Kasumi-1 (cell line): ENCODE results near the gene ADAMTS20.
"Not testable (repeated sequence)": the region's sequence is repeated elsewhere in the genome, so short reads cannot be mapped to it uniquely, and the experiment has no call there.

ENCODE experiments used
- DNase-seq, 2 experiments: peaks; one replicate each; lab custom pipeline; 2025; lab: John Stamatoyannopoulos, UW

The ADAMTS20 gene

DNA sequence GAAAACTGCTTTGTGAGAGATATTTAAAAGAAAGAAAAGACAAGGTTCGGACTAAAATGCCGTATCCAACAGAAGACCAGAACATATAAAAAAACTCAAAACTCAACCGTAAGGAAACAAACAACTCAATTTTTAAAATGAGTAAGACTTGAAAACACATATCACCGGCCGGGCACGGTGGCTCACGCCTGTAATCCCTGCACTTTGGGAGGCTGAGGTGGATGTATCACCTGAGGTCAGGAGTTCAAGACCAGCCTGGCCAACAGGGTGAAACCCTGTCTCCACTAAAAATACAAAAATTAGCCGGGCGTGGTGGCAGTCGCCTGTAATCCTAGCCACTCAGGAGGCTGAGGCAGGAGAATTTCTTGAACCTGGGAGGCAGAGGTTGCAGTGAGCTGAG lies 192.0 kb downstream of the ADAMTS20 start:
- not testable (repeated sequence) for DNase-seq

DNA sequence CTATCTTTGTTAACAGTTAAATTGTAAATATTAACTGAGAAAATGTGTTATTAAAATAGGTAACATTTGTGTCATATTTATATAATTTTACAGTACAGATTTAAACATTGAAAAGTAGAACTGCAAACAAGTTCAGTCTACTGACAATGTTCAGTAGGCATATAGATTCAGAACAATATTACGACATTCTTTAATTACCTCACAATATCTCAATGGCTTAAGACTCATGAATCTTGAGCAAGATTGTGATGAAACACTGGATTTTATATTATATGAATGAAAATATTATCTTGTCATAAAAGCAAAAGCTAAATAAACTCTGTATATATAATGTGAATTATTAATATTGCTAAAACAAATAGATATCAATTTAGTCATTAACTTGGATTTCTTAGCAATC lies 194.9 kb downstream of the ADAMTS20 start:
- no peak for DNase-seq

DNA sequence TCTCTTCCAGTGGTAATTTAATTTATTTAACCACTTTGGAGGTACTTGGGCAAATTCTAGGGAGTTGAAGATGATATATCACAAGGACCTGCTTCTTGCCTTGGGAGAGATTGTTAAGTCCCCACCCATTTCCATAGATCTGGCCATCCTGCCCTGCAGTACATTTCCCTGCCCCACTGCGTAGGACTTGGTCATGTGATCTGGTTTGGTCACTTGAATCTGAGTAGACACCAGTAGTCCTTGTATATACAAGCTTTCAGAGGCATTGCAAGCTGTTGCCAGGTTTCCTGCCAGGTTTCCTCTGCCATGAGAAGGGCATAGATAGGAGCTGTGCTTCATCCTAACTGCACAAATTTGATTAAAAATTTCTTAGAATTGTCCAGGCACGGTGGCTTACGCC lies 200.0 kb downstream of the ADAMTS20 start:
- DNase-seq = no peak

DNA sequence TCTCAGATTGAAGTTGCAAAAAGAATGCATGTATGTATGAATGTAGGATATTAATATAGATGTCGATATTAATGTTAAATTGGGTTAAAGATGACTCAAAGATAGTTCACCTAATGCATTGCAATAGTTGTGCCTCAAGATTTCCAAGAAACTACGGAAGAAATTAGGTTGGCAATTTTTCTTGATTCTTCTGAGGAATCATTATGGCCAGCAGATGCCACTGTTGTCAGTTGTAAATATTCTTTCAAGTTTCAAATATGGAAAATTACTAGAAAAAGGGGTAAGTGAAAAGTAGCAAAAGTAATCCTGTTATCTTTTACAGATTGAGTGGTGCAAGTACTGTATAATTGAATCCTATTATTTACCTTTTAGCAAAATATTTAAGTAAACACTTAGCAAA lies 202.1 kb downstream of the ADAMTS20 start:
- peak; percentile 31 to 56 for DNase-seq

DNA sequence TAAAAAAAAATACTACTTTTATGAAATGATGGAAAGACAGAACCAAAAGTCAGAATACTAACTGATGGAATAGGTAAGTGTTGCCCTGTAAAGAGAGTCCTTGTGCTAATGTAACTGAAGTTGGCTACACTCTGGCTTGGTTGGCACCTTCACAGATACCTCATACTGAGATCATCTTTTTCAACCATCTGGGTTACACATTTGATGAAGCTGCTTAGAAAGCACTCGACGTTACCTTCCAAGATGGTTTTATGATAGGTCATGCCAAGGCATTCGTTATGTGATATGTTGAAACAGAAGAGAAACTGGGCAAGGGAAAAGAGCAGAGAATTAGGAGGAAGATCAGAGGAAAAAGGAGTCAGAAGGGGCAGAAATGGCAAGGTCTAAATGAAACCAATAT lies 203.8 kb downstream of the ADAMTS20 start:
- DNase-seq = no peak

DNA sequence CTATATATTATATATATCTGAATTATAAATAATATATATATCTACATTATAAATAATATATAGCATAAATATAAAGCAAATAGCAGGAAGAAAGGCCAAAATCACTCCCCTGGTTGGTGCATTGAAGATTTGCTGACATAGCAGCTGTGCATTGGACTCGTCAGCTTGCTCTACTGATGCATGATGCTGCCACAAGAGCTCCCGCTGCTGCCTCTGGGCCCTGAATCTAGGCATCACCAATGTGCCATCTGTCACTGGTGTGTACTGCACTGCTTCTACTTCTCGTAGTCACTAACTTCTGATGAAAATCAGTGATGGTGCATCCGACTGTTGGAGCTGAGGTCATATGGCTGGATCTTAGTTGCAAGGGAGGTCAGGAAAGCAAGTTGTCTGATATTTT lies 205.0 kb downstream of the ADAMTS20 start:
- DNase-seq = no peak

DNA sequence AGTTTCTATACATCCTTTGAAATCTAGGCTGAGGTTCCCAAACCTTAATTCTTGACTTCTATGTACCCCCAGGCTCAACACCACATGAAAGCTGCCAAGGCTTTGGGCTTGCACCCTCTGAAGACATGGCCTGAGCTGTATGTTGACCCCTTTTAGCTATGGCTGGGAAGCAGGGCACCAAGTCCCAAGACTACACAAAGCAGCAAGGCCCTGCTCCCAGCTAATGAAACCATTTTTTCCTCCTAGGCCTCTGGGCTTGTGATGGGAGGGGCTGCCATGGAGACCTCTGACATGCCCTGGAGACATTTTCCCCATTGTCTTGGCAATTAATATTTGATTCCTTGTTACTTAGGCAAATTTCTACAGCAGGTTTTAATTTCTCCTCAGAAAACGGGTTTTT lies 207.0 kb downstream of the ADAMTS20 start:
- no peak for DNase-seq

DNA sequence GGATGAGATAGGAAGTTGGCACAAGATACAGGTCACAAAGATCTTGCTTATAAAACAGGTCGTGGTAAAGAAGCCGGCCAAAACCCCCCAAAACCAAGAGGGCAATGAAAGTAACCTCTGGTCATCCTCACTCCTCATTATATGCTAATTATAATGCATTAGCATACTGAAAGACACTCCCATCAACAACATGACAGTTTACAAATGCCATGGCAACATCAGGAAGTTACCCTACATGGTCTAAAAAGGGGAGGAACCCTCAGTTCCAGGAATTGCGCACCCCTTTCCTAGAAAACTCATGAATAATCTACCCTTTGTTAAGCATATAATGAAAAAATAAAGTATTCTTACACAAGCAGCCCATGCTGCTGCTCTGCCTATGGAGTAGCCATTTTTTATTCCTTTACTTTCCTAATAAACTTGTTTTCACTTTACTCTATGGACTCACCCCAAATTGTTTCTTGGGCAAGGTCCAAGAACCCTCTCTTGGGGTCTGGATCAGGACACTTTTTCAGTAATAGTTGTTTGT lies 210.2 kb downstream of the ADAMTS20 start:
- DNase-seq = not testable (repeated sequence)

DNA sequence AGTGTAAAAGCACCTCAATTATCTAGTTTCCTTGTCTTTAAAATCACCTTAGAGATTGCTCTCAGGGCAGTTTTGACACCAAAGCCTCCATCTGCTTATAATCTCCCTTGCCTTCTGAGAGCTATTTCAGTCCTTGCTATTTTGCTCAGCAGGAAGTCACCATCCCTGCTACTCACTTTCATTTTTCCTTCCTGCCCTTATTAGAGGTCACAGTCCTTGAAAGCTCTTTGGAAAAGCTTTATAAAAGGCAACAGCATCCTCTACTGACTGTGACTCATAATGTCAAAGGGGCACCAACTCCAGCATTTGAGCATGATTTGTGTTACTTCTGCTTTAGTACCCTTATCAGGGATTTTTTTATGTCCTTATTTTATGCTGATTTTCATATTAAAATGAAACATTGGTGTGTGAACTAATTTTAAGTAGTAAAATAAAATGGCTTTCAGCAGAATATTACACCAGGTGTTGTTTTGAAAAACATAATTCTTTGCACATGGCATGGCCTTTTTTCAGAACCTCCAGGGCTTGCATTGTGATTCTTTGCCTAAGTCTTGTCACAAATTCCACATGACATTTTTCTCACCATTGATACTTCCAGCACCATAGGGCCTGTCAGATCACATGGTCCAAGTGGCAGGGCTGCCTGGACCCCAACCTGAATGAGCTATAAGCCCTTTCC lies 213.0 kb downstream of the ADAMTS20 start:
- DNase-seq = peak; percentile 87 to 88

DNA sequence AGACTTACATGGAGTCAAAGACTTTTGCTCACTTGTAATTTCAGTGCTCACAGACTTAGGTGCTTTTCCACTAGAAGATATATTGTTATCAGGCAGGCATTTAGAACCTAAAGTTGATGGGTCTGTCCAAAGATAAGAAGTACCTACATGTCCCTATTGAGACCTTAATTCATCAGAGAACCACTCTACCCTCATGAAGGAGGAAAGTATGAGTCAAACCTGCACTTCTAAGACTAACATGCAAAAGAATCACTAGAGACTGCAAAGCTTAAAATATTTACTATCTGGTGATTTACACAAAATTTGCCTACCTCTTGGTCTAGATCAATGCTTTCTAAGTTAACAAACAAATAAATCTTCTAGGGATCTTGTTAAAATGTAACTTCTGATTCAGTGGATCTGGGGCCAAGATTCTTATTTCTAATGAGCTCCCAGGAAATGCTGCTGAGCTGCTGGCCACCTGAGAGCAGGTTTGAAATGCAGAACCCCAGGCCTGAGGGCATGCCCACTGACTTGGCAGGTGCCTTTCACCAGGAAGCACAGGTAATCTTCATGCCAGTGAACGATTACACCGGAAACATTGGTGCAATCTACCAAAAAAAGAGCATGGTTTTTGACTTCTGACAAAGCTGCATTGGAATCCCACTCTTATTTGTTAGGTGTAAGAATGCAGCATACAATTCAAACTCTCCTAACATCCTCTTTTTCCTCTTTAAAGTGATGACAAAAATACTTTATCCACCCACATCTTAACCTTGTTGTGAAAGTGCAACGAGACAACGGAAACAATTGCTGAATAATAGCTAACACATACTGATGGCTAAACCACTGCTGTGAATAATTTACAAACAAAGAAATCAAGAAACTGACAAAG lies 214.2 kb downstream of the ADAMTS20 start:
- DNase-seq = no peak

DNA sequence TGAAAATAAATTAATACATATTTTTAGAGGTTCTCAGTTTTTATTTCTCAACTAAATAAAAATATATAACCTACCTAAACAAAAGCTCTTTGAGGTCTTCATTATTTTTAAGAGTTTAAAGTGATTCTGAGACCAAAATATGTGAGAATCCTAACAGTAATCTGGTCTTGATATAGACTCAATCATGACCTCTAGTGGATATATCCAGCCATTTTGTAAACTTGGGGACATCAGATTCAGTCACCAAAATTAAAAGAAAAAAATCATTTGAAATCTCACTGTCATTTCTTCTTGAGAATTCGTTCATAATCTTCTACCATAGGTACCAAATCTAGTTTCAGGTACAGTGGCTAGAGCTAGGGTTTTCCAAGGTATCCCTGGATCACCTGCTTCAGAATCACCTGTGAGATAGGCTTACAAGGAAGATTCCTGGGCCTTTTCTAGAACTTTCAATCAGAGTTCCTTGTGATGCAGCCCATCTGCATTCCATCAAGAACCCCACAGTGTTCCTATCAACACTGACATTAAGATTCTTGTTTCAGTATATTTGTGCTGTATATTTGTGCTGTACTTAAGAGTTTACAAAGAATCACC lies 214.9 kb downstream of the ADAMTS20 start:
- DNase-seq = peak; percentile 58 to 65

DNA sequence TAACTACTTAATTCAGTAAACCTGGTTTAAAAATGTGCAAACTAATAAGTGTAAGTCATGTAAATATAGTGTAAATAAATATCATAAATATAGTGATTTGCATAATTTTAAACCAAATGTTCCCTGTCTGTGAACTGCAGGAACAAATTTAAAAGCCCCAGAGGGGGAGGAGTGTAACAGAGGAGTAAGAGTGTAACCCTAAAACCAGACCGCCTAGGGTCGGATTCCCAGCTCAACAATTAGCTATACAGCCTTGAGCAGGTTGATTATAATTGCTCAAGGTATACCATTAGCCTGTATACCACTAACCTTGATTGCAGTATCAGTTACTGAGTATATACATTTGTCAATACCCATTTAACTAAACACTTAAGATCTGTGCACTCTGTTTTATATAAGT lies 218.4 kb downstream of the ADAMTS20 start:
- DNase-seq = no peak

DNA sequence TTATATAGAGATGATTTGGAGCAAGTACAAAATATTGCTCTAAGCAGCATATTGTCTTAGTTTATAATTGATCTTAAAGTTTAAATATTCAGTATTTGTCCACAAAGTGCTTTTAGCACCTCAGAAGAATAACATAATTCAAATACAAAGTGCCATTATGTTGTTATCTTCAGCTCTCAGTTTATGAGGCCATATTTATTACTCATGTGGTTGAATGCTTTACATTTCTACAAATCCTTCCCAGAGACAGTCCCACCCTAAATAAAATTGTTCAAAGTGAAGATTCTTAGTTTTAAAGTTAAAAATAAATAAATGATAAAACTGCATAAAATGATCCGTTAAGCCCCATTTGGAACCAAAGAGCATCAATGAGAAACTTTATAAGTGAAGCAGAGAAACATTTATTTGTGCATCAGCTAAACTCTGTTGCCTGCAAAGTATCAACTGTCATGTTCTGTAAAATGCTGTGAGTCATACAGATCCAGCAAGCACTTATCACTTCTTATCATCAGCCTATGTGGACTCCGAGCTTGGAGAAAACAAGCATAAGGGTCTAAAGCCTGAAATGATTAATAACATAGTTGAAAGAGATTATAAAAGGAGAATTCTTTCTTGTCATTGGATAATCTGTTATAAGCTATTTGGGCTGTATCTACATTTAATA lies 218.9 kb downstream of the ADAMTS20 start:
- DNase-seq = no peak

DNA sequence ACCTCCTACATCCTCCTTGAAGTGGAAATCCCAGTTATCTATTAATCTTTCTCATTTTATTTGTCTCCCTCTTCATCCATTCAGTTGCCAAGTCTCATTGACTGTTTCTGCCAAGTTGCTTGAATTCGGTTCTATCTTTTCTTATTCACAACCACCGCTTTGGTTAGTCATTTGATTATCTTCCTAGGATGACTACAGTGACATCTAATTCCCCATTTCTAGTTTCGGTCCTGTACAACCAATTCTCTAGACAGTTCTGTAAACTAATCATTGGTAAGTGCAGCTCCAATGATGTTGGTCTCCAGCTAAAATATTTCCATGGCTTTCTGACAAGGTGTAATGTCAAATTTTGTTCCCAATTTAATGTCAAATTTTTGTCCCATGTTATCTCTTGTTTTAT lies 220.1 kb downstream of the ADAMTS20 start:
- DNase-seq = no peak

DNA sequence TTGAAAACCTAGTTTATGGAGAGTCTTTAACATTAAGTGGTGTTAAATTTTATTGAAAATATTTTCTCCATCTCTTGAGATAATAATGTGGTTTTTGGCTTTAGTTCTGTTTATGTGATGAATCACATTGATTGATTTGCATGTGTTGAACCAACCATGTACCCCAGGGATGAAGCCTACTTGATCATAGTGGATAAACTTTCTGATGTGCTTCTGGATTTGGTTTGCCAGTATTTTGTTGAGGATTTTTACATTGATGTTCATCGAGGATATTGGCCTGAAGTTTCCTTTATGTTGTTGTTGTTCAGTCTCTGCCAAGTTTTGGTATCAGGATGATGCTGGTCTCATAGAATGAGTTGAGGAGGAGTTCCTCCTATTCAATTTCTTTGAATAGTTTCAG lies 222.6 kb downstream of the ADAMTS20 start:
- DNase-seq = no peak

DNA sequence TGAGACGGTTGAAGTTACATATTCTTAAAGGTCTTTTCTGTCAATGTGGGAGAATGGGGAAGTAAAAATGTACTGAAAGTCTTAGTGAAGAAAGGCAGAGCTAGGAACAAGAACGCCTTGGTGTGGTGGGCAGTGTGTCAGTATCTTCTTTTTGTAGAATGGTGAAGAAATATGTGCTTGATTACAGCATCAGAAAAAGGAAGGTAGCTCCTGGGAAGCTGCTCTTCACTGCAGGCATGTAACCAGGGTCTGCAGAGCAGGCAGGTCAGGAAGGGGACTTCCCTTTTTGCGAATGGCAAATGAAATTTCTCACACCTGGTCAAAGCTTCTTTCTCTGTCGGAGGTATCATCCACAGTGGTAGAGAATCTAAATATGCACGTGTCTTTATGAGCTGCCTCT lies 226.2 kb downstream of the ADAMTS20 start:
- DNase-seq = peak; percentile 90 to 94

DNA sequence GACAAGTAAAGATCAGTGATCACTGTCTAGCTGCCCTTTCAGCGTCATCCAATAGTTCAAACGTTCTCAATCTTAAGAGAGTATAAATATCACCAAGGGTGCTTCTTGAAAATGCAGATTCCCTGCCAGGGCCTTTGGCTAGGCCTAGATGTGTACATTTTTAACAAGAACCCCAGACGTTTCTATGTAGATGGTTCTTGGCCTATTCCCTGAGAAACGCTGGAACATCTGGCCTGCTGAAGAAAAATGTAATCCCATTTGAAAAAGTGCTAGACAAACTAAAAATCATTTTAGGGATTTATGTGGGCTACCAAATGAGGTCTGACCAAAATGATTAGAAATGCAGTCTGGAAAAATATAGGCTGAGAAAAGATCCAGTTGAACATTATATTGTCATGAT lies 231.7 kb downstream of the ADAMTS20 start:
- no peak for DNase-seq

DNA sequence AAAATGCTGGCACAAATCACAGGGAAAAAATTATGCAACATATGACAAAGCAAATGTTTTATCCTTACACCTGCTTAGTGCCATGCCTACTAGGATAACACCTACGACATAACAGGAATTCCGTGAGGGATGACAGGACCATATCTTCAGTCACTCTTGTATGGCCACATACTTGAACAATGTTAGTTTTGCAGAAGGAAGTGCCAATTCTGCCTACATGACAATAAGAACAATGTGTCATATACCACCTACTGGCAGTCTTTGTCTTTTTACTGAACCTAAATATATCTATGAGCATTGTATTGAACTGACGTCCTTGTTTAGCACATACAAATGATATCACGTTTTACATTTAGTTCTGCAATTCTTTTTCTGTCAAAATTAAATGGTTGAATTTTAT lies 234.0 kb downstream of the ADAMTS20 start:
- DNase-seq = peak; percentile 46 to 68

DNA sequence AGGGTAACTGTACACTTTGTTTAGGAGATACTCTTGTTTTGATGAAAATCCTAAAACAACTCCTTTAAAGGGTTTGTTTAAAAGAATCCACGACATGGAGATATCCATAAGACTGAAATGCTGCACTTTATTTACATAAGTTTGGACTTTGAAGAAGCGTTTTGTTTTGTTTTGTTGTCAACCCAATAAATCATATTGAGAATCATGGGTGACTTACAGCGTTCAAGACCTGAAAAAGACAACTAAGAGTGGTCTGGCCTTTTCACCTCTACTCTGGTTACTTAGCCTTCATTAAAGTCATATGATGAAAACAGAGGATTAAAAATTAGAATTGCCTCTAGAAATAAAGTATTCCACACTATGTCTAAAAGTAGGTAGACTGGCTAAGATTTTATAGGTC lies 234.8 kb downstream of the ADAMTS20 start:
- DNase-seq = no peak

DNA sequence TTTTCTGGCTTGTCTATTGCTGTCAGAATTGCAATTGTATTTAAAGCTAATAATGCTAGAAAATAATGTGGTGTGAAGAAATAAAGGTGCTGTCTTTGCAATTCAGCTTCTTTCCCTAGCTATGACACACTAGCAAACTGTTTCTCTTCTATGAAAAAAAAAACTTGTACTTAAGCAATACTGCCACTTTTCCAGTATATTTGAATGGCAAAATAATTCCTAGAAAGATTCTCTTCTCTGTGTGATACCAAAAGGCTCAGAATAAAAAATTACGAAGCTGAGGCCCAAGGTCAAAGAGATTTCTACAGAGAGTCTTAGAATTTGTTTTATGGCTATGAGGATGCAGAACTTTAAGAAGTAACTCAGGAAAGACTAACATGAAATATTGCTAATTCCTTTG lies 235.5 kb downstream of the ADAMTS20 start:
- no peak for DNase-seq

DNA sequence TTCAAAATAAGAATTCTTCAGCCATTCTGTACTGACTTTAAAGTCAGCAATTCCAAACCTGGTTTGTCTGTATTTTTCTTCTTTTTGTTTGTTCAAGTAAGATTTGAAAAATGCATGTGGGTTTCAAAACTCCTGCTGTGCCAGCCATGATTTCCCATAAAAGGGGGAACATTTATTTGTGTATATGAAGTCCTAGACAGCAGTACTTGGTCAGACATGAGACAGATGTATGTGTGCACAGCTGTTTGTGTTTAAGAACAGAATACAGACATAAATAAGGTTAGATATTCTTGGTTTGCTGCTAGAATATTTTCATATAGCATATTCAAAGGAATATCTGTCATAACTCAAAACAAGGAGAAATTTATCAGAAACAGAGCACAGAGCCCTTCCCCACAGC lies 236.0 kb downstream of the ADAMTS20 start:
- DNase-seq = no peak

DNA sequence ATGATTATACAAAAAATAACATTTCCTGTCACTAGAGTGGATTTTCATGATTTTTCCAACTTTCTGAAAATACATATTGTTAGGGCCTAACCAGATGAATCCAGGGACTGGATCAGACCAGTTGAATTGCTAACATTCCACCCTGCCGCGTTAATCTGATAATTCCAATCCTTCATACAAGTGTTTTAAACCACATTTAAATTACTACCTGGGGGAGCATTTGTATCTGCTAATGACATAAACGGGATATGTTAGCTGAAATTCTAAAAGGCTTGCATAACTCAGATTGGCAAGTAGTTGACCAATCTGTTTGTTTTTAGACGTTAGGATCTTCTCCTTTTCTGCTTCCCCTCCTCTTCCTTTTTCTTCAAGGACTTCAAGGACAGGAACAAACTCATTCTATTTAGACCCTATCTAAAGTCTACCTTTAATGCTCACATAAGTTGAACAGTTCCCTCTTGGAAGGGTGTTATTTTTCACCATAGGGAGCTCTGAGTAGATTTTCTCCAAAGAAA lies 239.0 kb downstream of the ADAMTS20 start:
- peak; percentile 18 to 46 for DNase-seq
